GM18868 (cell line): ENCODE measurements around the gene SLC12A5.

Source experiments
- ATAC-seq: cut with Tn5 transposase; IDR thresholded peaks from one replicate; pipeline ENCODE4 v1.9.1; 2021; ENCODE audit warnings: mild to moderate bottlenecking, moderate library complexity; ENCODE audit not compliant: unreplicated experiment

The SLC12A5 gene

GRCh38 chr20:46025376-46025783, 3.6 kb upstream of the SLC12A5 start:
- ATAC-seq: no peak

DNA sequence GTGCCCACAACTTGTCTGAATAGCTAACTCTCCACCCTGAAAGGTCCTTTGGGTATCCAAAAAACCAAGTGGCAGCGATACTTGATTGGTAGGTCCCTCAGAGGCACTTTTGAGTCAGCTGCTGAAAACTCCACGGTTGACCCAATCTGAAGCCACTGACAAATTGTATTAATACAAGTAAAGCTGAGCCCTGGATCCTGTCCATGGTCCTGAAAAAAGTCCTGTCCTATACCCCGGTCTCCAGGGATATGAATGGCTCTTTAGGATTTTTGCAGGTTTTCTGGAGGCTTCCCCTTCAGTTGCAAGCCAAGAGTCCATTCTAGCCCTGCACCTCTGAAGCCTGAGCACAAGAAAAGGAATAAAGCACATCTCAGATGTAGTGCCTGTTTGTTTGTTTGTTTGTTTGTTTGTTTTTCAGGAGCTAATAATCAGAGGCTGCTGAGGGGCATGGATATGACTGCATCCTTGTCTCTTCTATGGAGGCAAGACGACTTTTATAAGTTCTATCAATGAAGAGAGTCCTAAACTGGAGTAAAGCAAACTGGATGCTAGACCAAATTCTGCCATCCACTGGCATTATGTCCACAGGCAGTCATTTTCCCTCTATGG, 1.7 kb upstream of the SLC12A5 start:
- no peak for ATAC-seq

- ATAC-seq: no peak
Observed at GRCh38 chr20:46028110-46028509, 905 bp upstream of the SLC12A5 start.

GRCh38 chr20:46030284-46031013, 1.4 kb downstream of the SLC12A5 start:
- no peak for ATAC-seq

GRCh38 chr20:46031014-46031569, 2.1 kb downstream of the SLC12A5 start:
- ATAC-seq: no peak

GRCh38 chr20:46031701-46032254, 2.8 kb downstream of the SLC12A5 start:
- no peak for ATAC-seq

- no peak for ATAC-seq
Observed at GRCh38 chr20:46034039-46034438, 5.0 kb downstream of the SLC12A5 start.

GRCh38 chr20:46035253-46035652, 6.2 kb downstream of the SLC12A5 start:
- ATAC-seq: no peak

GRCh38 chr20:46035713-46036112, 6.7 kb downstream of the SLC12A5 start:
- ATAC-seq: no peak

DNA sequence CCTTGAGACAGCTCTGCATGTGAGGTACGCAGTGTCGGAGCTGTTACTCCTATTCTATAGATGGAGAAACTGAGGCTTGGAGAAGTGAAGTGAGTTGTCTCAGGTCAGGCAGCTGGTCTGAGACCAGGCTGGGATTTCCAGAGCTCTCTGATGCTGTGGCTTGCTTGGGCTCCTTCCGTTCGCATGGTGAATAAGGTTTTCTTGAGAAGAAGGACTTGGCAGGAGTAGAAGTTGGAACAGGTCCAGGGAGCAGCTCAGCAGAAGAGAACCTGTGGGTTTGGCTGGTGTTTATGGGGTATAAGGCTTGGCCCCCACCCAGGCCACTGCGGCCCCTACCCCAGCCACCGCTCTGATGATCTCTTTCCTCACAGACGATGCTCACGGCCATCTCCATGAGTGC, 7.4 kb downstream of the SLC12A5 start:
- no peak for ATAC-seq

GRCh38 chr20:46037036-46037435, 8.0 kb downstream of the SLC12A5 start:
- no peak for ATAC-seq

- ATAC-seq: no peak
Observed at GRCh38 chr20:46040902-46041535, 12.0 kb downstream of the SLC12A5 start.

DNA sequence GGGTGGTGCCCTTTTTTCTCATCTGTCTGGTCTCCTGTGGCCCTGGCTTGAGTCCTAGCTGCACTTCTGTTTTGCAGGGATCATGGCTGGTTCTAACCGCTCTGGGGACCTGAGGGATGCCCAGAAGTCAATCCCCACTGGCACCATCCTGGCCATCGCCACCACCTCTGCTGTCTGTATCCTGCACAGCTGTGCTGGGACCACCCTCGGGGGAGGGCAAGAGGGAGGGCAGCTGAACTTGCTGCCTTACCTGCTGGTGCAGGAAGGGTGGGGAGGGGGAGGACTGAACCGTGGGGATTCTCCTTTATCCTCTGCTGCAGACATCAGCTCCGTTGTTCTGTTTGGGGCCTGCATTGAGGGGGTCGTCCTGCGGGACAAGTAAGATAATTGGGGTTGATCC, 14.5 kb downstream of the SLC12A5 start:
- ATAC-seq: no peak

- ATAC-seq: no peak
Observed at GRCh38 chr20:46044896-46045295, 15.9 kb downstream of the SLC12A5 start.

DNA sequence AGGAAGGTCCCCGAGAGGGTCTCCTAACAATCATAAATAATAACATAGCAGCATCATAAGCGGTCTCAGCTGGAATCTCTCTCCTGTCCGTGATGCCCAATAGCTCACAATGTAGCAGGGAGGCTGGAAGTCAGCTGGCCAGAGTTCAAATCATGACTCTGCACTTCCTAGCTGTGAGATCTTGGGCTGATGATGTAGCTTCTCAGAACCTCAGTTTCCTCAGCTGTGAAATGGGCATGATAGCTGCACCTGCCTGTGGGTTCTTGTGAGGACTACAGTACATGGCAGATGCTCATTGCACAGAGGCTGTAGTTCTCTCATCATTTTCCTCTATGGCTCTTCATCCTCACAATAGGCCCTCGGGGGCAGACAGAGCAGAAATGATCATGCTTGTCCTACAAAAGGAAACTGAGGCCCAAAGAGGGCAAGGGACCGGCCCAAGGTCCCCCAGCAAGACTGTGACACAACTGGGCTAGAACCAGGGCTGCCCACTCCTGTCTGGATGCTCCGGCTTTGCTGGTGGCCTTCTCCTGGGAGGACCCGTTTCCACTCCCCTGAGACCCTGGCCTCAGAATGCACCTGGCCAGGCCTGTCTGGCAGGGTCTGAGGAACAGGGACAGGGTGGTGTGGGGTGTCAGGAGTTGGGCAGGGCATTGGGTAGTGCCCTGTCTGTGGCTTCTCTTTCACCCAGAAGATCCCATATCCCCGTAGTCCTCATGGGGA, 17.7 kb downstream of the SLC12A5 start:
- no peak for ATAC-seq

DNA sequence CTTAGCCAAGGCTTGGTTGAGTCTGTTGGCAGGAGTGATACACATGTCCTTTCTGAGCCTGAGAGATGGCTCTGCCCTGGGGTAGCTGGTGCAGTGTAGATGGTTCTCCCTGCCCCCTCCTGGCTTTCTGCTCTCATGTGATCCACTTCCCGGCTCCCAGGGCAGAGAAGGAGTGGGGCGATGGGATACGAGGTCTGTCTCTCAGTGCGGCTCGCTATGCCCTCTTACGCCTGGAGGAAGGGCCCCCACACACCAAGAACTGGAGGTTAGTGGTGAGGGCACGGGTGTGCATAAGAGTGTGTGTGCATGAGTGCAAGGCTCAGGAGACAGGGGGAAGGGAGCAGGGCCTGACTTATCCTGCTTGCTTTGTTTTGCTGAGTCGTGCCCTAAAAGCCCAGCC, 18.8 kb downstream of the SLC12A5 start:
- no peak for ATAC-seq

DNA sequence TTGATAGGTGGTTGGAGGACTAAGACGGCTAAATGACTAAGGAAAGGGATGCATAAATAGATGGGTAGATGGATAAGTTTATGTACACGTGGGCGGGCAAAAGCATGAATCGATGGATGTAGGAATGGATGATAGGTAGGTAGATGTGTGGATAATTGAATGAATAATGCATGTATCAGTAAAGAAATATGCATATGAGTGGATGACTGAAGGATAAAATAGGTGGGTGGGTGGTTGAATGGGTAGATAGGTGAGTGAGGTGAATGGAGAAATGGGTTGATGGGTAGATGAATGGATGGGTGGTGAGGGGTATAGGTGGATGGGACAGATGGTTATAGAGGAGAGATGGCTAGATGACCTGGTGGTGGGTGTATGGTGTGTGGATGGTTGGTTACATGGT, 20.2 kb downstream of the SLC12A5 start:
- ATAC-seq: no peak

DNA sequence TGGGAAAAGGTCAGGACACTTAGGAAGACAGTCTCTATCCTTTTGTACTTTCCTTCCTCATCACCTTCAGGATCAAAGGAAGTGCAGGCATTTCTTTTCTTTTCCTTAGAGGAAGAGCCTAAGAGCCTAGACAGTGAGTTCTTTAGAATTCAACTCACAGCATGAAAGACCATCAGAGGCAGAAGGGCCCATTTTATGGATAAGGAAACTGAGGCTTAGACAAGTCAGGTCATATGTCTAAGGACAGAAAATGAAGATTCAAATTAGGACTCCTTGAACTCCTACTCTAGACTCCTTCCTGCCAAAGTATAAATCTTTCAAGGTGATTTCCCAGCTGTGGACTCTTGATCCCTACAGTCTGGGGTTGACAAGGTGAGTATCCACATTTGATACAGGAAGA, 20.8 kb downstream of the SLC12A5 start:
- no peak for ATAC-seq

- no peak for ATAC-seq
Observed at GRCh38 chr20:46050444-46050843, 21.4 kb downstream of the SLC12A5 start.

DNA sequence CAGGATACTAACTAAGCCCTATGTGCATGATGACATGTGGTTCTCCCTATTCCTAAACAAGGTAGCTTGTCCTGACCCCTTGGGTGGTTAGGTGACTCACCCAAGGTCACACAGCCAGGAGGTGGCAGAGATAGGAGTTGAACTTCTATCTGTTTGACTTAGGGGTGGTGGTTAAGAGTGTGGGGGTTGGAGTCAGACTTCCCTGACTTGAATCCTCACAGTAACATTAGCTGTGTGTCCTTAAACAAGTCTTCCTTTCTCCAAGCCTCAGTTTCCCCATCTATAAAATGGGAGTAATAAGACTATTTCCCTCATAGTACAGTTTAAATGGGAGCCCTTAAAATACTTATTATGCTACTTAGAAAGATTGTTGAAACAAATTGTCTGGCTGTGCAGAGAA, 21.9 kb downstream of the SLC12A5 start:
- no peak for ATAC-seq
